H9 (cell line): ENCODE results near the gene COMMD10. TPM values are rescaled to one million over a fixed set of nuclear protein-coding genes. Genes with fewer than 3 reads are reported as not detected.

Experiments
- DNase-seq: peaks from one replicate; pipeline ENCODE4 v3.0.0-alpha.2; 2017
- H2AFZ ChIP-seq: one replicate; pipeline ENCODE4 v1.6.1; 2013; ENCODE audit warnings: mild to moderate bottlenecking, low read length, control low read depth, moderate library complexity
- H2AK5ac ChIP-seq: 2 replicates; pipeline ENCODE4 v1.6.1; 2013; ENCODE audit warnings: low read length, control low read depth, mixed read lengths; ENCODE audit not compliant: insufficient read length
- H2BK120ac ChIP-seq: one replicate; pipeline ENCODE4 v1.6.1; 2013; ENCODE audit warnings: low read depth, mild to moderate bottlenecking, low read length, control low read depth, inconsistent platforms; ENCODE audit not compliant: poor library complexity, severe bottlenecking
- H2BK12ac ChIP-seq: 2 replicates; pipeline ENCODE4 v1.6.1; 2013; ENCODE audit warnings: low read length, control low read depth, mixed read lengths, low read depth; ENCODE audit not compliant: insufficient read length
- H2BK15ac ChIP-seq: 2 replicates; pipeline ENCODE4 v1.6.1; 2013; ENCODE audit warnings: low read depth, low read length, control low read depth
- H2BK20ac ChIP-seq: one replicate; pipeline ENCODE4 v1.6.1; 2013; ENCODE audit warnings: low read depth, mild to moderate bottlenecking, low read length, control low read depth, inconsistent platforms; ENCODE audit not compliant: poor library complexity, severe bottlenecking
- H2BK5ac ChIP-seq: 2 replicates; pipeline ENCODE4 v1.6.1; 2013; ENCODE audit warnings: low read length, control low read depth, mixed read lengths; ENCODE audit not compliant: insufficient read length
- H3K14ac ChIP-seq: 2 replicates; pipeline ENCODE4 v1.6.1; 2013; ENCODE audit warnings: low read length, control low read depth; ENCODE audit not compliant: insufficient read depth
- H3K18ac ChIP-seq: 2 replicates; pipeline ENCODE4 v1.6.1; 2013; ENCODE audit warnings: low read depth, mild to moderate bottlenecking, mixed read lengths, low read length, control low read depth; ENCODE audit not compliant: insufficient read length
- H3K23ac ChIP-seq: 2 replicates; pipeline ENCODE4 v1.6.1; 2013; ENCODE audit warnings: low read length, control low read depth, mixed read lengths, low read depth; ENCODE audit not compliant: insufficient read length
- H3K23me2 ChIP-seq: 2 replicates; pipeline ENCODE4 v1.6.1; 2013; ENCODE audit warnings: low read depth, mild to moderate bottlenecking, mixed read lengths, low read length, control low read depth; ENCODE audit not compliant: insufficient read length, poor library complexity, severe bottlenecking
- H3K27ac ChIP-seq: 2 replicates; pipeline ENCODE4 v1.5.1; 2013; ENCODE audit warnings: low read length, control low read depth, mixed read lengths, low read depth; ENCODE audit not compliant: insufficient read length
- H3K27me3 ChIP-seq: 2 replicates; pipeline ENCODE4 v1.6.1; 2013; ENCODE audit warnings: low read length, control low read depth, inconsistent platforms; ENCODE audit not compliant: insufficient read depth
- H3K4ac ChIP-seq: 2 replicates; pipeline ENCODE4 v1.6.1; 2013; ENCODE audit warnings: low read depth, mild to moderate bottlenecking, control low read depth, inconsistent platforms, low read length, moderate library complexity
- H3K4me1 ChIP-seq: 2 replicates; pipeline ENCODE4 v1.6.1; 2013; ENCODE audit warnings: low read length, control low read depth, inconsistent platforms; ENCODE audit not compliant: insufficient read depth
- H3K4me2 ChIP-seq: 2 replicates; pipeline ENCODE4 v1.6.1; 2013; ENCODE audit warnings: low read length, control low read depth, mixed read lengths; ENCODE audit not compliant: insufficient read length, insufficient read depth
- H3K56ac ChIP-seq: 2 replicates; pipeline ENCODE4 v1.6.1; 2013; ENCODE audit warnings: low read depth, mild to moderate bottlenecking, mixed read lengths, low read length, control low read depth; ENCODE audit not compliant: insufficient read length
- H3K79me1 ChIP-seq: 2 replicates; pipeline ENCODE4 v1.6.1; 2013; ENCODE audit warnings: low read depth, mild to moderate bottlenecking, moderate library complexity, low read length, control low read depth, inconsistent platforms; ENCODE audit not compliant: insufficient read depth, poor library complexity, severe bottlenecking
- H3K79me2 ChIP-seq: 2 replicates; pipeline ENCODE4 v1.6.1; 2013; ENCODE audit warnings: low read length, control low read depth, inconsistent platforms; ENCODE audit not compliant: insufficient read depth
- H3K9ac ChIP-seq: 2 replicates; pipeline ENCODE4 v1.6.1; 2013; ENCODE audit warnings: low read length, control low read depth, mixed read lengths; ENCODE audit not compliant: insufficient read length; ENCODE audit errors: extremely low read depth
- H3K9me3 ChIP-seq: one replicate; pipeline ENCODE4 v1.6.1; 2013; ENCODE audit warnings: low read depth, low read length, inconsistent platforms; ENCODE audit not compliant: control insufficient read depth
- H3T11ph ChIP-seq: one replicate; pipeline ENCODE4 v1.6.1; 2013; ENCODE audit warnings: mild to moderate bottlenecking, low read length, control low read depth, inconsistent platforms
- H4K20me1 ChIP-seq: one replicate; pipeline ENCODE4 v1.6.1; 2013; ENCODE audit not compliant: control insufficient read depth, insufficient read length, insufficient read depth
- H4K5ac ChIP-seq: 2 replicates; pipeline ENCODE4 v1.6.1; 2013; ENCODE audit warnings: low read depth, mild to moderate bottlenecking, mixed read lengths, low read length, control low read depth; ENCODE audit not compliant: insufficient read length
- H4K8ac ChIP-seq: replicated peaks from 2 replicates; pipeline ENCODE4 v1.6.1; 2013; ENCODE audit warnings: low read length, control low read depth, mixed read lengths, low read depth; ENCODE audit not compliant: insufficient read length
- H4K91ac ChIP-seq: 2 replicates; pipeline ENCODE4 v1.6.1; 2013; ENCODE audit warnings: low read depth, mild to moderate bottlenecking, moderate library complexity, mixed read lengths, low read length, control low read depth; ENCODE audit not compliant: insufficient read length
- H3K27ac Mint-ChIP-seq, 3 experiments: 2 replicates in 2 of 3; 3 replicates in 1 of 3; pipeline ENCODE4 v1.8.0; 2020 to 2021; ENCODE audit warnings: mixed read lengths in 3 of 3, mild to moderate bottlenecking in 1 of 3, moderate library complexity in 1 of 3
- H3K27me3 Mint-ChIP-seq: 2 replicates; pipeline ENCODE4 v1.8.0; 2021; ENCODE audit warnings: low read depth, mild to moderate bottlenecking, moderate library complexity, mixed read lengths
- H3K36me3 Mint-ChIP-seq, 3 experiments: 2 replicates in 2 of 3; 3 replicates in 1 of 3; pipeline ENCODE4 v1.8.0; 2020 to 2021; ENCODE audit warnings: low read depth in 3 of 3, mixed read lengths in 3 of 3; ENCODE audit not compliant: insufficient read depth in 1 of 3
- H3K4me1 Mint-ChIP-seq, 2 experiments: 2 replicates each; pipeline ENCODE4 v1.8.0; 2020; ENCODE audit warnings: mixed read lengths in 2 of 2
- H3K4me3 Mint-ChIP-seq, 2 experiments: 2 replicates in 1 of 2; 3 replicates in 1 of 2; pipeline ENCODE4 v1.8.0; 2020 to 2021; ENCODE audit warnings: mild to moderate bottlenecking in 2 of 2, mixed read lengths in 2 of 2, moderate library complexity in 1 of 2
- H3K9me3 Mint-ChIP-seq, 2 experiments: 2 replicates in 1 of 2; 3 replicates in 1 of 2; pipeline ENCODE4 v1.8.0; 2020; ENCODE audit warnings: mild to moderate bottlenecking in 2 of 2, mixed read lengths in 2 of 2, moderate library complexity in 1 of 2
- WGBS: extraction: QIAGEN DNeasy Blood & Tissue Kit; methylation state at CpG from one replicate; pipeline ENCODE4 v1.1.7; 2013; ENCODE audit warnings: missing lambda C conversion rate, low lambda C conversion rate, mixed read lengths; ENCODE audit not compliant: insufficient read length; ENCODE audit errors: extremely low coverage; 5-methylcytosine and 5-hydroxymethylcytosine counted together
- total RNA-seq: library from RNA; stranded (reverse); gene quantifications from 2 replicates; pipeline ENCODE4 v1.2.1, GENCODE V29; 2021
- TF ChIP-seq, protein P1 (sequence below): fragments of 200-600 bp; sonication (generic); conservative IDR thresholded peaks from 3 replicates; pipeline ENCODE4 v1.8.0; 2021; ENCODE audit warnings: antibody characterized with exemption, mild to moderate bottlenecking

Gene COMMD10
- total RNA-seq, 1 experiment from 2014 or later, result 33.9 TPM

DNA sequence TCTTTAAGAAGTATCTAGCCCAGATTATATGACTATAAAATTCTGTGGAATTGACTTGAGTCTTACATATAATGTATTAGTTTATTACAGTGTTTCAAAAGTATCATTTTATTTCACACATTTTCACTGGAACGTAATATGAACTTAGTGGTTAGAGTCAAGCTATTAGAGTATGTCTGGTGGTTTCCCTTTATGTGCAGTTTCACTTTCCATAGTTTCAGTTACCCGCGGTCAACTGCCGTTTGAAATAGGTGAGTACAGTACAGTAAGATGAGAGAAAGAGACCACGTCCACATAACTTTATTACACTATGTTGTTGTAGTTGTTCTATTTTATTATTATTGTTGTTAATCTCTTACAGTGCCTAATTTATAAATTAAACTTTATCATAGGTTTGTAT lies 50.5 kb downstream of the COMMD10 start:
- Histone ChIP-seq H2AFZ (no peak overlapping the region), H4K91ac (no peak overlapping the region), H3K56ac (no peak overlapping the region), H4K8ac (no peak overlapping the region), H3K14ac (no peak overlapping the region), H4K5ac (no peak overlapping the region), H2BK12ac (no peak overlapping the region), H3K79me1 (no peaks in the 10 kb centered on the region), H3K27me3 (no peaks in the 10 kb centered on the region), H2BK15ac (no peak overlapping the region), H3K4me2 (no peak overlapping the region), H3K79me2 (no peaks in the 10 kb centered on the region), H2BK20ac (no peak overlapping the region), H3K23me2 (no peaks in the 10 kb centered on the region), H2BK5ac (no peak overlapping the region), H3K27ac (no peak overlapping the region), H3T11ph (no peak overlapping the region), H3K4me1 (no peaks in the 10 kb centered on the region), H3K23ac (no peak overlapping the region), H2BK120ac (no peak overlapping the region), H3K18ac (no peak overlapping the region), H3K9ac (no peak overlapping the region), H2AK5ac (no peak overlapping the region), H4K20me1 (no peaks in the 10 kb centered on the region), H3K9me3 (no peaks in the 10 kb centered on the region), H3K4ac (no peak overlapping the region)
- TF ChIP-seq, protein P1, sequence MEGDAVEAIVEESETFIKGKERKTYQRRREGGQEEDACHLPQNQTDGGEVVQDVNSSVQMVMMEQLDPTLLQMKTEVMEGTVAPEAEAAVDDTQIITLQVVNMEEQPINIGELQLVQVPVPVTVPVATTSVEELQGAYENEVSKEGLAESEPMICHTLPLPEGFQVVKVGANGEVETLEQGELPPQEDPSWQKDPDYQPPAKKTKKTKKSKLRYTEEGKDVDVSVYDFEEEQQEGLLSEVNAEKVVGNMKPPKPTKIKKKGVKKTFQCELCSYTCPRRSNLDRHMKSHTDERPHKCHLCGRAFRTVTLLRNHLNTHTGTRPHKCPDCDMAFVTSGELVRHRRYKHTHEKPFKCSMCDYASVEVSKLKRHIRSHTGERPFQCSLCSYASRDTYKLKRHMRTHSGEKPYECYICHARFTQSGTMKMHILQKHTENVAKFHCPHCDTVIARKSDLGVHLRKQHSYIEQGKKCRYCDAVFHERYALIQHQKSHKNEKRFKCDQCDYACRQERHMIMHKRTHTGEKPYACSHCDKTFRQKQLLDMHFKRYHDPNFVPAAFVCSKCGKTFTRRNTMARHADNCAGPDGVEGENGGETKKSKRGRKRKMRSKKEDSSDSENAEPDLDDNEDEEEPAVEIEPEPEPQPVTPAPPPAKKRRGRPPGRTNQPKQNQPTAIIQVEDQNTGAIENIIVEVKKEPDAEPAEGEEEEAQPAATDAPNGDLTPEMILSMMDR, result no peak
- H3K36me3 Mint-ChIP-seq, result no peaks in the 10 kb centered on the region
- H3K4me1 Mint-ChIP-seq, result no peaks in the 10 kb centered on the region
- no peak overlapping the region for H3K4me3 Mint-ChIP-seq
- no peaks in the 10 kb centered on the region for H3K9me3 Mint-ChIP-seq
- DNase-seq, result no peak
- WGBS, result no CpG with 5 or more reads among the region's 5 CpGs
- no peaks in the 10 kb centered on the region for H3K27me3 Mint-ChIP-seq
- H3K27ac Mint-ChIP-seq, result no peak overlapping the region
